Measurements from ENCODE around the gene IVNS1ABP. TPM values are rescaled to one million over a fixed set of nuclear protein-coding genes. Genes with fewer than 3 reads are reported as not detected.
A peak's percentile ranks its signal among the peaks of the same experiment; 100 is the strongest.

Gene IVNS1ABP
- total and polyA plus RNA-seq, 2 of the 13 experiments (the other 11 are each of a cell fraction or from before 2014, with no cell fraction given): 49.1 to 51.7 TPM

- no peak for TF ChIP-seq ATF4 (CRISPR knock-in tag; IDR thresholded peaks at IDR 0.05)
- peak; percentile 89 for TF ChIP-seq MYC (CRISPR knock-in tag; IDR thresholded peaks at IDR 0.05; ENCODE audit: borderline replicate concordance)
- no peak for TF ChIP-seq ELF3 (CRISPR knock-in tag; IDR thresholded peaks at IDR 0.05)
- TF ChIP-seq DNMT3B (CRISPR knock-in tag; conservative IDR thresholded peaks at IDR 0.05): no peak
- no peak for TF ChIP-seq ZNF12 (CRISPR knock-in tag; IDR thresholded peaks at IDR 0.05)
- TF ChIP-seq ZNF10 (CRISPR knock-in tag; IDR thresholded peaks at IDR 0.05; ENCODE audit: borderline replicate concordance, low read depth): no peak
- no peak for TF ChIP-seq MAFK (conservative IDR thresholded peaks at IDR 0.05 in 1 of 2, IDR thresholded peaks at IDR 0.05 in 1 of 2; ENCODE audit: low read length in 2 of 2)
- TF ChIP-seq HOXA5 (CRISPR knock-in tag; IDR thresholded peaks at IDR 0.05): no peak
- TF ChIP-seq ZSCAN20 (CRISPR knock-in tag; IDR thresholded peaks at IDR 0.05; ENCODE audit: borderline replicate concordance): peak; percentile 5; the same call in 1 of the 2 replicates
- peak; percentile 46; the same call in 1 of the 2 replicates for TF ChIP-seq HIC2 (CRISPR knock-in tag; IDR thresholded peaks at IDR 0.05; ENCODE audit: low read depth)
- TF ChIP-seq REST (IDR thresholded peaks at IDR 0.05; ENCODE audit: borderline replicate concordance in 1 of 2, low read depth in 1 of 2, low read length in 2 of 2): 0 out of 4 replicates have a peak, but pooled peaks of 1 of the 2 experiments have one; percentile 10
- TF ChIP-seq HMG20A (CRISPR knock-in tag; IDR thresholded peaks at IDR 0.05; ENCODE audit: borderline replicate concordance): no peak
- peak; percentile 85; the same call in 1 of the 2 replicates for TF ChIP-seq ETS1 (CRISPR knock-in tag; IDR thresholded peaks at IDR 0.05)
- no peak for TF ChIP-seq REXO4 (CRISPR knock-in tag; IDR thresholded peaks at IDR 0.05; ENCODE audit: borderline replicate concordance)
- TF ChIP-seq ARID5B (CRISPR knock-in tag; IDR thresholded peaks at IDR 0.05): no peak
- 0 out of 2 replicates have a peak, but pooled peaks have one; percentile 36 for TF ChIP-seq ZNF546 (CRISPR knock-in tag; conservative IDR thresholded peaks at IDR 0.05)
Observed at GRCh38 chr1:185316163-185317033, 645 bp downstream of the IVNS1ABP start (continued).

Measured in HepG2 (cell line).